Activated naive CD4-positive, alpha-beta T cell treated with anti-CD3 and anti-CD28 coated beads, Interleukin-2, amount 50 U/mL, for 24 hours (primary cell): Measurements from ENCODE around the gene FOXK2.
"Not testable (repeated sequence)": the region's sequence is repeated elsewhere in the genome, so short reads cannot be mapped to it uniquely, and the experiment has no call there.

Experiments
- H3K27ac Mint-ChIP-seq: one replicate; pipeline ENCODE4 v1.8.0; 2021; ENCODE audit warnings: mild to moderate bottlenecking, mixed read lengths
- H3K27me3 Mint-ChIP-seq: one replicate; pipeline ENCODE4 v1.8.0; 2021; ENCODE audit warnings: mixed read lengths
- H3K36me3 Mint-ChIP-seq: one replicate; pipeline ENCODE4 v1.8.0; 2021; ENCODE audit warnings: mixed read lengths
- H3K4me1 Mint-ChIP-seq: one replicate; pipeline ENCODE4 v1.8.0; 2021; ENCODE audit warnings: mixed read lengths
- H3K4me3 Mint-ChIP-seq: one replicate; pipeline ENCODE4 v1.8.0; 2021; ENCODE audit warnings: mild to moderate bottlenecking, mixed read lengths
- H3K9me3 Mint-ChIP-seq: one replicate; pipeline ENCODE4 v1.8.0; 2021; ENCODE audit warnings: mixed read lengths

Gene FOXK2

DNA sequence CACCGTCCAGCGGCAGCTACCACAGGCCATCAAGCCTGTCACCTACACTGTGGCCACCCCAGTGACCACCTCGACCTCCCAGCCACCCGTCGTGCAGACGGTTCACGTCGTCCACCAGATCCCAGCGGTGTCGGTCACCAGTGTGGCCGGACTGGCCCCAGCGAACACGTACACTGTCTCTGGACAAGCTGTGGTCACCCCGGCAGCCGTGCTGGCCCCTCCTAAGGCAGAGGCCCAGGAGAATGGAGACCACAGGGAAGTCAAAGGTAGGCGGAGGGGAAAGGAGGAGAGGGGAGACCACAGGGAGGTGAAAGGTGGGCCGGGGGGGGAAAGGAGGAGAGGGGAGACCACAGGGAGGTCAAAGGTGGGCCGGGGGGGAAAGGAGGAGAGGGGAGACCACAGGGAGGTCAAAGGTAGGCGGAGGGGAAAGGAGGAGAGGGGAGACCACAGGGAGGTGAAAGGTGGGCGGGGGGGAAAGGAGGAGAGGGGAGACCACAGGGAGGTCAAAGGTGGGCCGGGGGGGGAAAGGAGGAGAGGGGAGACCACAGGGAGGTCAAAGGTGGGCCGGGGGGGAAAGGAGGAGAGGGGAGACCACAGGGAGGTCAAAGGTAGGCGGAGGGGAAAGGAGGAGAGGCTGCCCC, 66.5 kb downstream of the FOXK2 start:
- H3K4me1 Mint-ChIP-seq, H3K27me3 Mint-ChIP-seq, H3K4me3 Mint-ChIP-seq, H3K9me3 Mint-ChIP-seq, H3K36me3 Mint-ChIP-seq: not testable (repeated sequence)
- peak overlapping the region; percentile 62 for H3K27ac Mint-ChIP-seq

DNA sequence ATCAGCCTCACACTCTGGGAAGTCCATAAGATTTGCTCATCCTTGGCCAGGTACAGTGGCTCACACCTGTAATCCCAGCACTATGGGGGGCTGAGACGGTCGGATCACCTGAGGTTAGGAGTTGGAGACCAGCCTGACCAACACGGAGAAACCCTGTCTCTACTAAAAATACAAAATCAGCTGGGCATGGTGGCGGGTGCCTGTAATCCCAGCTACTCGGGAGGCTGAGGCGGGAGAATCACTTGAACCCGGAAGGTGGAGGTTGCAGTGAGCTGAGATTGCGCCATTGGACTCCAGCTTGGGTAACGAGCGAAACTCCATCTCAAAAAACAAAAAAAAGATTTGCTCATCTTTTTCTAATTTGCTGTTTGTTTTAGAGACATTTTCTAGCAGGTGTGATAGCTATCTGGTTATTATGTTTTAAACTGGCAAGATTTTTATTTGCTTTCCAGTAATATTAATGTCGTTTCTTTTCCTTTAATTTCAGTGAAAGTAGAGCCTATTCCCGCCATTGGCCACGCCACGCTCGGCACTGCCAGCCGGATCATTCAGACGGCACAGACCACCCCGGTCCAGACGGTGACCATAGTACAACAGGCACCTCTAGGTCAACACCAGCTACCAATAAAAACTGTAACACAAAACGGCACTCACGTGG, 67.2 kb downstream of the FOXK2 start:
- Mint-ChIP-seq H3K36me3 (peaks cover 5% of the 10 kb centered on the region), H3K27me3 (no peaks in the 10 kb centered on the region), H3K9me3 (no peaks in the 10 kb centered on the region), H3K4me1 (peaks cover 8% of the 10 kb centered on the region), H3K27ac (peak overlapping the region; percentile 77), H3K4me3 (no peak overlapping the region)

DNA sequence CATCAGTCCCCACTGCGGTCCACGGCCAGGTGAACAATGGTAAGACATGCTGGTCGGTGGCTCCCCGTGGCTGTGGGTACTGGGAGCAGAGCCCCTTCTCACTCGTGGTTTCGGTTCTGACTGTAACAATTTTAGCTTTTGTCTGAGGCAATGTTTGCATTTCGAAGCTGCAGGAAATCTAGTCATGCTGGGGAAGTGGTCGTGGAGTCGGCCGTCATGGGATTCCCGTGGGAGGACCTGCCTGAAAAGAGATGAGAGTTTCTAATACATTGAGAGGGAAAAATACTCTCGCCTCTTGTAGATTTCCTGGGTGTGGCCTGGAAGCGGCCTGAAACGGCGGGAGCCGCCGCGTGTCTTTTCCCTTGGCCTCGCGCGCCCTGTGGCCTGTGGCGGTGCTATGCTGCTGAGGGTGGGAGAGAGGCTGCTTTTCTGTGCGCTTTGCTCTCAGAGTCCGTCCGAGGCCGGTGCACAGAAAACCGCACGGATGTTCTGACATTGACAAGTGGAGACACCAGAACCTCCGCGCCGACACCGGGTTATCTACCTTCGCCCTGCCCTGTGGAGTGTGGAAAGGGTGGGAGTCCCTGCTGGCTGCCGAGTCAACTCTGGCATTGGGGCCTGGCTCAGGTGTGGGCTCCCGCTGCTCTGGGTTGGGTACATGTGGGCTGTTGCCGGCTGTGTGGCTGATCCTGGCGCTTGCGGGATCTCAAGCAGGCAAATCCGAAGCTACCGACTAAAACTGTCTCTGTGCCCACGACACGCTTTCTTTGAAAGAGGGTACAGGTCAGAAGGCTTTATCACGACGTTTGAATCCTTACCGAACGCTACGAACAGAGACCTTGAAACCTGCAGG, 67.9 kb downstream of the FOXK2 start:
- H3K36me3 Mint-ChIP-seq = peaks cover 5% of the 10 kb centered on the region
- no peaks in the 10 kb centered on the region for H3K9me3 Mint-ChIP-seq
- no peak overlapping the region for H3K4me3 Mint-ChIP-seq
- peaks cover 16% of the 10 kb centered on the region for H3K4me1 Mint-ChIP-seq
- peak overlapping the region; percentile 6 for H3K27ac Mint-ChIP-seq
- H3K27me3 Mint-ChIP-seq = no peaks in the 10 kb centered on the region

DNA sequence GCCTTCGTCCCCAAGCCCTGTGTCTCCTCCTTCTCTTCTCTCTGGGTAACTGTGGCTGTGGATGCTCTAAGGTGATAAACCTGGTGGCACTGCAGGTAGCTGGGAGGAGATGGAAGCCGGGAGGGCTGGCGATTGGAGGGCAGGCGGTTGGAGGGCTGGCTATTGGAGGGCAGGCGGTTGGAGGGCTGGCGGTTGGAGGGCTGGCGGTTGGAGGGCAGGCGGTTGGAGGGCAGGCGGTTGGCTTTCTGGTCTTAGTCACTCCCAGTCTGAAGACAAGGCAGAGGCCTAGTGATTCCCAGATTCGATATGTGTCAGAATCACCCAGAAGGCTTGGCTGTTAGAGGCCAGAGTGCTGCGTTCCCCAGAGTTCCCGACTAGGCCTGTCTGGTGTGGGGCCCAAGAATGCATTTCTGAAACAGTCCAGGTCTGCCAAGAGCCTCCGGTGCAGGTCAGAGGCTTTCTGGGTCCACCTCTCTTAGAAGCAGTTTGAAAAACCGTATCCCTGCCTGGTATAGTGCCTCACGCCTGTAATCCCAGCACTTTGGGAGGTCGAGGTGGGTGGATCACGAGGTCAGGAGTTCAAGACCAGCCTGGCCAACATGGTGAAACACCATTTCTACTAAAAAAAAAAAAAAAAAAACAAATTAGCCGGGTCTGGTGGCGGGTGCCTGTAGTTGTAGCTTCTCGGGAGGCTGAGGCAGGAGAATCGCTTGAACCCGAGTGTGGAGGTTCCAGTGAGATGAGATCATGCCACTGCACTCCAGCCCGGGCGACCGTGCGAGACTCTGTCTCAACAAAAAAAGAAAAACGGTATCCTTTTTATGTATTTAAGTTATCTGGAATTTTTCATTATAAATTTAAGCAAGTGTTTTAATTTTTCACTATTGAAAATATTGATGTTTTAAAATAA, 69.0 kb downstream of the FOXK2 start:
- H3K36me3 Mint-ChIP-seq = peaks cover 5% of the 10 kb centered on the region
- H3K4me1 Mint-ChIP-seq = peaks cover 23% of the 10 kb centered on the region
- H3K27me3 Mint-ChIP-seq = no peaks in the 10 kb centered on the region
- H3K9me3 Mint-ChIP-seq = no peaks in the 10 kb centered on the region
- H3K4me3 Mint-ChIP-seq = no peak overlapping the region
- H3K27ac Mint-ChIP-seq = no peak overlapping the region

DNA sequence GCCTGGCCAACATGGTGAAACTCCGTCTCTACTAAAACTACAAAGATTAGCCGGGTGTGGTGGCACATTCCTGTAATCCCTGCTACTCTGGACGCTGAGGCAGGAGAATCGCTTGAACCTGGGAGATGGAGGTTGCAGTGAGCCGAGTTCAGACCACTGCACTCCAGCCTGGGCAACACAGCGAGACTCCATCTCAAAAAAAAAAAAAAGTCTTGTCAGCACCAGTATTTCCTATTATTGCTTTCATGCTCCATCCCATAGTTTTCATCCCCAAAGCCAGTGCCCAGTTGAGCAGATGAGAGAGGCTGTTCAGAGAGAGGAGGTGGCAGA, 70.3 kb downstream of the FOXK2 start:
- H3K4me1 Mint-ChIP-seq = peaks cover 36% of the 10 kb centered on the region
- H3K27ac Mint-ChIP-seq = no peak overlapping the region
- H3K36me3 Mint-ChIP-seq = peaks cover 5% of the 10 kb centered on the region
- H3K9me3 Mint-ChIP-seq = no peaks in the 10 kb centered on the region
- H3K27me3 Mint-ChIP-seq = no peaks in the 10 kb centered on the region
- H3K4me3 Mint-ChIP-seq = no peak overlapping the region

DNA sequence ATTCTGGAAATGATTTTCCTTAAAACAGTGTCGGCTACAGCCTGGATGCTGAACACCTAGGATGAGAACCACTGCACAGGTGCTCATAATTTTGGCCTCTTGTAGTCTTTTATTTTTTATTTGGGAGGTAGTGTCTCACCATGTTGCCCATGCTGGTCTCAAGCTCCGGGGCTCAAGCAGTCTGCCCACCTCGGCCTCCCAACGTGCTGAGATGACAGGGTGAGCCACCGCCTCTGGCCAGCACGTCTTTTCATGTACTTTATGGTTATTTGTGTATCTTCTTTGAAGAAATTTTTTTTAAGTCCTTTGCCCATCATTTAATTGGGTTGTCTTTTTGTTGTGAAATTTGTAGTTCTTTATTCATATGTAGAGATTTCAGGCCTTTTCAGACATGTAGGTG, 70.7 kb downstream of the FOXK2 start:
- Mint-ChIP-seq H3K36me3 (peaks cover 5% of the 10 kb centered on the region), H3K4me3 (no peak overlapping the region), H3K4me1 (peaks cover 36% of the 10 kb centered on the region), H3K27me3 (no peaks in the 10 kb centered on the region), H3K27ac (no peak overlapping the region), H3K9me3 (no peaks in the 10 kb centered on the region)

DNA sequence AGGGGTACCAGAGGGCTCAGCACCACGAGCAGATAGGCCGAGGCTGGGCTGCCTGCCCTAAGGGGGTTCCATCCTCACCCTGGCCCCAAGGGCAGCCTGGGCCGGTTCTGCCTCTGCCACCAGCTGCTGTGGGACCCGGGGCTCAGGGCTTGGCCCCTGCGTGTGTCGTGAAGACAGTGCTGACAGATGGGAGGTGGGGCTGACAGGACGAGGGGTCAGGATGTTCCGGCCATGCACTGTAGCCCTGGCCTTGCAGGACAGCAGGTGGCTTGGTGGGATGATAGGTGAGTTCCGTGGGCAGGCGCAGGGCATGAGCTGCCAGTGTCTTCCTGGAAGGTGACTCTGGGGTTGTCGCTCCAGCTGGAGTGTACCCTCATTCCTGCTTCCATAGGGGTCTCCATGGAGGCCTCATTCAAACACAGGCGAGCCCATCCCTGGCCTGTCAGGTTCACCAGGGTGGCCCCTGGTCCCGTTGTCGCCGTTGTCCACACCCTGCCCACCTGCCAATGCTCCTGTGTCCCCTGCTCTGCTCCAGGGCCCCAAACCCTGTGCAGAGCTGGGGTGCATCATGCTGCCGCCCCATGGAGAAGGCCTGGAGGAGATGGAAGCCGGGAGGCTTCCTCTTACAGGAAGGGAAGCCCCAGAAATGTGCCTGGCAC, 71.5 kb downstream of the FOXK2 start:
- H3K36me3 Mint-ChIP-seq = peaks cover 5% of the 10 kb centered on the region
- H3K4me1 Mint-ChIP-seq = peaks cover 36% of the 10 kb centered on the region
- no peak overlapping the region for H3K4me3 Mint-ChIP-seq
- no peaks in the 10 kb centered on the region for H3K27me3 Mint-ChIP-seq
- H3K27ac Mint-ChIP-seq = no peak overlapping the region
- no peaks in the 10 kb centered on the region for H3K9me3 Mint-ChIP-seq

DNA sequence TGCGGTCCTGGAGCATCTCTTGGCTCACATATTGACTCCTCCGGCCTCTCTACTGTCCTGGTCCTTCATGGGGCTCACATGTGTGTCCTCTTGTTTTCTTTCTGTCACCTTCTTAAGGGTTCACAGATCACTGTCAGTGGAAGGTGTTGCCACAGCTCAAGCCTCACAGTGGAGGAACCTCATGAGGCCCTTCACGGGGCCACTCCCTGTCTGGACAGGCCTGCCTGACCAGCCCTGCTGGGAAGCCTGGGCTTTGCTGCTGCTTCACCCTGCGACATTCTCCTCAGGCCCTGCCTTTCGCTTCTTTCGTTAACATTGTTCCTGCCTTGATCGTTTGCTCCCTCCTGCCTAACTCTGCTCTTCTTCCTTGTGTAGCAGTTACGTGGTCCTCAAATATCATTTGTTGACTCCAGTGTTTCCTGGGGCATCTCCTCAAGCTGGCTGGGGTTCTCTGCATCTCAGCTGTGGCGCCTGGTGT, 72.8 kb downstream of the FOXK2 start:
- H3K27me3 Mint-ChIP-seq = no peaks in the 10 kb centered on the region
- no peaks in the 10 kb centered on the region for H3K9me3 Mint-ChIP-seq
- peak overlapping the region; percentile 76 for H3K4me3 Mint-ChIP-seq
- peaks cover 39% of the 10 kb centered on the region for H3K4me1 Mint-ChIP-seq
- H3K36me3 Mint-ChIP-seq = no peaks in the 10 kb centered on the region
- peak overlapping the region; percentile 87 for H3K27ac Mint-ChIP-seq

DNA sequence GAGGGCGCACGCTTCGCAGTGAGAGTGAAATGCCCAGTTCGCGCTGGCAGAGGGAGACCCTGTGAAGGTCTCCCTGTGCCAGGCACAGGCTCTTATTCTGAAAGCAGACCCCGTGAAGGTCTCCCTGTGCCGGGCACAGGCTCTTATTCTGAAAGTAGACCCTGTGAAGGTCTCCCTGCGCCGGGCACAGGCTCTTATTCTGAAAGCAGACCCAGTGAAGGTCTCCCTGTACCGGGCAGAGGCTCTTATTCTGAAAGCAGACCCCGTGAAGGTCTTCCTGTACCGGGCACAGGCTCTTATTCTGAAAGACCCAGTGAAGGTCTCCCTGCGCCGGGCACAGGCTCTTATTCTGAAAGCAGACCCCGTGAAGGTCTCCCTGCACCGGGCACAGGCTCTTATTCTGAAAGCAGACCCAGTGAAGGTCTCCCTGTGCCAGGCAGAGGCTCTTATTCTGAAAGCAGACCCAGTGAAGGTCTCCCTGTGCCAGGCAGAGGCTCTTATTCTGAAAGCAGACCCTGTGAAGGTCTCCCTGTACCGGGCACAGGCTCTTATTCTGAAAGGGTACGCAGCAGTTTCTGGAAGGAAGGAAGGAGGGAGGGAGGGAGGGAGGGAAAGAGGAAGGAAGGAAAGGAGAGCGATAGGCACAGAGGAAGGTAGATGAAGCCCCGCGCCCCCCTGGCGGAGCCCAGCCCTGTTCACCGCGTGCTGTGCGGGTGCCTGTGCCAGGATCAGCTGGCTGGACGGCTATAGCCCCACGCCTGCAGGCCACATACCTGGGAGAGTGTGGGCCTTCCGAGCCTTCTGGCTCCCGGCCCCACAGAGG, 73.4 kb downstream of the FOXK2 start:
- H3K36me3 Mint-ChIP-seq = no peaks in the 10 kb centered on the region
- H3K27ac Mint-ChIP-seq = peak overlapping the region; percentile 87
- H3K27me3 Mint-ChIP-seq = no peaks in the 10 kb centered on the region
- H3K4me3 Mint-ChIP-seq = peak overlapping the region; percentile 76
- H3K9me3 Mint-ChIP-seq = no peaks in the 10 kb centered on the region
- H3K4me1 Mint-ChIP-seq = peaks cover 39% of the 10 kb centered on the region

DNA sequence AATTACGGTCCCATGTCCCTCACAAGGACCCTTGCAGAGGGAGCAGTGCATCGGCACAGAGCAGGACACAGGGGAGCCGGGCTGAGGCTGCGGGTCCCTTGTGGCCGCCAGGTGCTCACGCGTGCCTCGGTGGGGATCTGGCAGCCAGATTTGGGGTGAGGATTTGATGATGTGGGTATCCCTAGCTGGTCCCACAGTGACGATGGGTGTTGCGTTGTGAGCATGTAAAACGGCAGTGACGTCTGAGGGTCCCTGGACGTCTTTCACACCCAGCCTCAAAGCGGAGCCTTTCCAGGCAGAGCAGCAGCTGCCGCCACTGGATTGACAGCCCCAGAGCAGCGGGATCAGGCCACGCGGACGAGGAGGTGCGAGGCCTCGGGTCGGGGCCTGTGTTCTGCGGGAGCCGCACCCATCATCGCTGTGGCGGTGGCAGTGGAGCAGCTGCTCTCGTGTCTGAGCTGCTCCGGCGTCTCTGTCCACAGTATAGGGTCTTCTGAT, 74.1 kb downstream of the FOXK2 start:
- H3K36me3 Mint-ChIP-seq = no peaks in the 10 kb centered on the region
- H3K27ac Mint-ChIP-seq = peak overlapping the region; percentile 77
- H3K4me1 Mint-ChIP-seq = peaks cover 39% of the 10 kb centered on the region
- no peaks in the 10 kb centered on the region for H3K27me3 Mint-ChIP-seq
- H3K4me3 Mint-ChIP-seq = peak overlapping the region; percentile 76
- H3K9me3 Mint-ChIP-seq = no peaks in the 10 kb centered on the region

DNA sequence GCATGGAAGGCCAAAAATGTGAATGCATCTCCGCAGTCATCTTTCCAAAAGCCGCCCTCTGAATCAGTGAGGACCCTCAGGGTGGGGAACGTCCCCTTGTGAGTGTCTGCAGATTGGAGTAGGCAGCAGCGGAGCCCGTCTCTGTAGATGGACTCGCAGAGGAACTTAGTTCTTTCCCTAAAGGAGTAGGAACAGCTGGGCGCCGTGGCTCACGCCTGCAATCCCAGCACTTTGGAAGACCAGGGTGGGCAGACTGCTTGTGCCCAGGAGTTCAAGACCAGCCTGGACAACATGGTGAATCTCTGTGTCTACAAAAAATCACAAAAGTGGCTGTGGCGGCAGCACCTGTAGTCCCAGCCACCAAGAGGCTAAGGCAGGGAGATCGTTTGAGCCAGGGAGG, 75.0 kb downstream of the FOXK2 start:
- Mint-ChIP-seq H3K4me3 (peak overlapping the region; percentile 19), H3K9me3 (no peaks in the 10 kb centered on the region), H3K4me1 (peaks cover 39% of the 10 kb centered on the region), H3K27ac (peak overlapping the region; percentile 25), H3K36me3 (no peaks in the 10 kb centered on the region), H3K27me3 (no peaks in the 10 kb centered on the region)

DNA sequence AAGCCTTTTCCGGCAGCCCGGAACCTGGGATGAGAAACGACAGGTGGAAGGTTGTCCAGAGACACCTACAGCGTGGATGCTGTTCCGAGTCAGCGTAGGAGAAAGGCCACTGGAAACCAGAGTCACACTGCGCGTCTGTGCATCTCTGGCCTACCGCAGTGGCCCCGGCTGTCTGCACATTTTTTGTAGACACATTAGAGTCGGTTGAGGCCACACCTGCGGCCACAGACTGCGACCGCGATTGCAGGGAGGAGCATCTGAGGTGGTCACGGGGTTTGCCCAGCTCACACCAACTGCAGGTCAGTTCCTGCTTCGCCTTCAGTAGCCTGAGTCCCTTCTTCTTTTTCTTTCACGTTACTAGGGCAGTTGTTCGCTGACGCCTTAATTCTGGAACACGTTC, 76.4 kb downstream of the FOXK2 start:
- no peaks in the 10 kb centered on the region for H3K9me3 Mint-ChIP-seq
- H3K4me1 Mint-ChIP-seq = peaks cover 36% of the 10 kb centered on the region
- no peaks in the 10 kb centered on the region for H3K27me3 Mint-ChIP-seq
- no peaks in the 10 kb centered on the region for H3K36me3 Mint-ChIP-seq
- no peak overlapping the region for H3K4me3 Mint-ChIP-seq
- H3K27ac Mint-ChIP-seq = no peak overlapping the region

DNA sequence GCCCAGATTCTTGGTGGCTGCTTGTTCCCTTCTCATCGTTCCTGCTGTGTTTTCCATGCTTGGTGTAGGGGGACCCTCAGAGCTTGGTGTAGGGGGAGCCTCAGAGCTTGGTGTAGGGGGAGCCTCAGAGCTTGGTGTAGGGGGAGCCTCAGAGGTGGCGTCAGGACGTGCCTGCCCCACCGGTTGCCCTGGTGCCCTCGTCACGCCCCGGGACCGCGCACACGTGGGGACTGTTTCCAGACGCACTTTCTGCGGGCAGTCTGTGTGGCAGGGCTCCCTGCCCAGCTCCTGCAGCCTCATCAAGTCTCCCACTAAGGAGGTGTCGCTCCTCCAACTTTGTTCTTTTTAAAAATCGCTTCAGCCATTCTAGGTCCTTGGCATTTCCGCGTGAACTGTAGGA, 76.8 kb downstream of the FOXK2 start:
- no peak overlapping the region for H3K27ac Mint-ChIP-seq
- no peaks in the 10 kb centered on the region for H3K36me3 Mint-ChIP-seq
- no peak overlapping the region for H3K4me3 Mint-ChIP-seq
- H3K4me1 Mint-ChIP-seq = peaks cover 36% of the 10 kb centered on the region
- H3K27me3 Mint-ChIP-seq = no peaks in the 10 kb centered on the region
- H3K9me3 Mint-ChIP-seq = no peaks in the 10 kb centered on the region
